Muscle layer of duodenum (tissue), 2 donors: ENCODE results near the gene PSTPIP2.

Source experiments
- H3K27ac ChIP-seq: one replicate; pipeline ENCODE4 v1.7.0; 2013; ENCODE audit warnings: mild to moderate bottlenecking, low read length
- H3K27me3 ChIP-seq: one replicate; pipeline ENCODE4 v1.7.0; 2013; ENCODE audit warnings: low read depth, mild to moderate bottlenecking, control low read depth, low read length
- H3K36me3 ChIP-seq, 2 donors: one replicate each; pipeline ENCODE4 v1.7.0; 2013; ENCODE audit warnings: low read length in 2 of 2, control low read depth in 1 of 2, mild to moderate bottlenecking in 1 of 2; ENCODE audit not compliant: insufficient read depth in 2 of 2, control insufficient read depth in 1 of 2
- H3K4me1 ChIP-seq, 2 donors: one replicate each; pipeline ENCODE4 v1.7.0; 2013; ENCODE audit warnings: low read length in 2 of 2, mild to moderate bottlenecking in 2 of 2, control low read depth in 1 of 2, moderate library complexity in 1 of 2; ENCODE audit not compliant: insufficient read depth in 2 of 2, control insufficient read depth in 1 of 2
- H3K4me3 ChIP-seq, 2 donors: one replicate each; pipeline ENCODE4 v1.7.0; 2013; ENCODE audit warnings: low read length in 2 of 2, low read depth in 1 of 2, mild to moderate bottlenecking in 1 of 2
- H3K9me3 ChIP-seq, 2 donors: one replicate each; pipeline ENCODE4 v1.7.0; 2013; ENCODE audit warnings: low read length in 2 of 2, control low read depth in 1 of 2, mild to moderate bottlenecking in 1 of 2; ENCODE audit not compliant: control insufficient read depth in 1 of 2
- donor health status: healthy.

Gene PSTPIP2

GRCh38 chr18:46068763-46069162 lies 3.3 kb downstream of the PSTPIP2 start:
- Histone ChIP-seq H3K27me3 (no peaks in the 10 kb centered on the region), H3K4me3 (no peak overlapping the region), H3K36me3 (no peaks in the 10 kb centered on the region), H3K27ac (no peak overlapping the region), H3K4me1 (peaks cover 0 to 21% of the 10 kb centered on the region in 2 donors), H3K9me3 (no peaks in the 10 kb centered on the region)

- H3K9me3 ChIP-seq, result no peaks in the 10 kb centered on the region
- peaks cover 0 to 9% of the 10 kb centered on the region in 2 donors for H3K4me1 ChIP-seq
- H3K4me3 ChIP-seq, result no peak overlapping the region
- H3K27ac ChIP-seq, result no peak overlapping the region
- no peaks in the 10 kb centered on the region for H3K27me3 ChIP-seq
- no peaks in the 10 kb centered on the region for H3K36me3 ChIP-seq
These were observed 4.5 kb downstream of the PSTPIP2 start for GRCh38 chr18:46067438-46068007.

- Histone ChIP-seq H3K4me3 (no peak overlapping the region), H3K27ac (no peak overlapping the region), H3K9me3 (no peaks in the 10 kb centered on the region), H3K36me3 (no peaks in the 10 kb centered on the region), H3K27me3 (no peaks in the 10 kb centered on the region), H3K4me1 (peaks cover 0 to 4% of the 10 kb centered on the region in 2 donors)
These were observed 9.3 kb downstream of the PSTPIP2 start for GRCh38 chr18:46062781-46063180.

GRCh38 chr18:46061796-46062195 lies 10.3 kb downstream of the PSTPIP2 start:
- no peaks in the 10 kb centered on the region for H3K36me3 ChIP-seq
- no peaks in the 10 kb centered on the region for H3K27me3 ChIP-seq
- no peaks in the 10 kb centered on the region for H3K9me3 ChIP-seq
- no peak overlapping the region for H3K4me3 ChIP-seq
- peaks cover 0 to 4% of the 10 kb centered on the region in 2 donors for H3K4me1 ChIP-seq
- no peak overlapping the region for H3K27ac ChIP-seq

GRCh38 chr18:46061387-46061786 lies 10.7 kb downstream of the PSTPIP2 start:
- Histone ChIP-seq H3K4me1 (peaks cover 0 to 4% of the 10 kb centered on the region in 2 donors), H3K4me3 (no peak overlapping the region), H3K9me3 (no peaks in the 10 kb centered on the region), H3K27me3 (no peaks in the 10 kb centered on the region), H3K27ac (no peak overlapping the region), H3K36me3 (no peaks in the 10 kb centered on the region)

- Histone ChIP-seq H3K4me3 (no peak overlapping the region), H3K9me3 (no peaks in the 10 kb centered on the region), H3K36me3 (no peaks in the 10 kb centered on the region), H3K27me3 (no peaks in the 10 kb centered on the region), H3K4me1 (peaks cover 0 to 4% of the 10 kb centered on the region in 2 donors), H3K27ac (no peak overlapping the region)
These were observed 11.7 kb downstream of the PSTPIP2 start for GRCh38 chr18:46060359-46060841.

- H3K4me3 ChIP-seq, result no peak overlapping the region
- H3K36me3 ChIP-seq, result no peaks in the 10 kb centered on the region
- H3K9me3 ChIP-seq, result no peaks in the 10 kb centered on the region
- H3K27me3 ChIP-seq, result no peaks in the 10 kb centered on the region
- no peak overlapping the region for H3K27ac ChIP-seq
- H3K4me1 ChIP-seq, result peaks cover 0 to 4% of the 10 kb centered on the region in 2 donors
These were observed 16.2 kb downstream of the PSTPIP2 start for GRCh38 chr18:46055838-46056230.

GRCh38 chr18:46054956-46055837 lies 16.9 kb downstream of the PSTPIP2 start:
- no peak overlapping the region for H3K27ac ChIP-seq
- no peaks in the 10 kb centered on the region for H3K27me3 ChIP-seq
- no peak overlapping the region for H3K4me3 ChIP-seq
- no peaks in the 10 kb centered on the region for H3K4me1 ChIP-seq
- no peaks in the 10 kb centered on the region for H3K9me3 ChIP-seq
- H3K36me3 ChIP-seq, result no peaks in the 10 kb centered on the region

GRCh38 chr18:46053368-46054095 lies 18.5 kb downstream of the PSTPIP2 start:
- no peaks in the 10 kb centered on the region for H3K36me3 ChIP-seq
- H3K27me3 ChIP-seq, result no peaks in the 10 kb centered on the region
- no peaks in the 10 kb centered on the region for H3K4me1 ChIP-seq
- no peaks in the 10 kb centered on the region for H3K9me3 ChIP-seq
- H3K27ac ChIP-seq, result no peak overlapping the region
- H3K4me3 ChIP-seq, result no peak overlapping the region

GRCh38 chr18:46051731-46052461 lies 20.2 kb downstream of the PSTPIP2 start:
- no peak overlapping the region for H3K4me3 ChIP-seq
- H3K36me3 ChIP-seq, result no peaks in the 10 kb centered on the region
- H3K27ac ChIP-seq, result no peak overlapping the region
- H3K27me3 ChIP-seq, result no peaks in the 10 kb centered on the region
- H3K9me3 ChIP-seq, result no peaks in the 10 kb centered on the region
- H3K4me1 ChIP-seq, result no peaks in the 10 kb centered on the region

- Histone ChIP-seq H3K27ac (no peak overlapping the region), H3K4me3 (no peak overlapping the region), H3K36me3 (no peaks in the 10 kb centered on the region), H3K4me1 (no peaks in the 10 kb centered on the region), H3K9me3 (no peaks in the 10 kb centered on the region), H3K27me3 (no peaks in the 10 kb centered on the region)
These were observed 21.8 kb downstream of the PSTPIP2 start for GRCh38 chr18:46050268-46050667.
